ENCODE measurements around the gene POLR1G. TPM values are rescaled to one million over a fixed set of nuclear protein-coding genes. Genes with fewer than 3 reads are reported as not detected.

The POLR1G gene
- polyA plus RNA-seq, 2 of the 4 experiments (the other 2 are of a cell fraction) = 15.1 to 31.2 TPM

DNA sequence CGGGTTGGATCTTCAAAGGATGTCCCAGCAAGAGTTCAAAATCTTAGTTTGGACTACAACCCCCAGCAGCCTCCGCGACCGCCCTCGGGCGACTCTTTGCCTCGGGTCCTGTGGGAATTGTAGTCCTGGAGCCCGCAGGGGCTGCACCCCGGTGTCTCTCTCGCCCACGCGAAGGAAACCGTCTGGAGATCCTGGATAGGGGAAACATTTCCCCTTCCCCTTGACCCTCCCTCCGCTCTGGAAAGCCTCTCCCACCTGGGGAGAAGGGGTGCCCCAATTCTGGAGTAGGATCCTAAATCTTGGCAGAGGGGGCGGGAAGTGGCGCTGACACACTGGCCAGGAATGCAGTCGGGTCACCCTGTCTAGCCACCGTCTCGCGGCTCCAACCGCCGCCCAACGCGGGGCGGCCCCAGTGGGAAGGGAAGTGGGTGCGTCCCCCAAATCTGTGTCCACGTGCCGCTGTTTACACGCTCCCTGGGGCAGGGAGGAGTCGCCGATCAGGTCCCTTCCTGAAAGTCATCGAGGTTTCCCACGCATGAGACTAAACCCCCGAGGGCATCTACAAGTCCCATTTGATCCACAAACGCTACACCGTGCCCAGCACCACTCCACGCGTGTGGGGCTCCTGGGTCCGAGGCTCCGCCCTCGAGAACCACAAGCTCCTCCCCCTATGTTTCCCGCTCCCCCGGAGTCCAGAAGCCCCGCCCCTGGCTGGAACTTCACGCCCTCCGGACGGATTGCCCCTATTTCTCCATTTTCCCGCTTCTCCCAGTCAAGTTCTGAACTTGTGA is 814 bp upstream of the POLR1G start (continued):
- TF ChIP-seq ATOH8 (CRISPR knock-in tag; IDR thresholded peaks at IDR 0.05; ENCODE audit: low read depth) (peak; percentile 66; the same call in 1 of the 2 replicates), KDM5A (IDR thresholded peaks at IDR 0.05) (no peak), JUN (IDR thresholded peaks at IDR 0.05) (peak in 1 of 2 experiments; percentile 20; a peak in 2 of 5 replicates), USF2 (IDR thresholded peaks at IDR 0.05) (peak; percentile 77), RCOR1 (IDR thresholded peaks at IDR 0.05; ENCODE audit: low read depth, low read length) (no peak), ZFP36 (IDR thresholded peaks at IDR 0.05; ENCODE audit: borderline replicate concordance, partially characterized antibody) (no peak), ZSCAN20 (CRISPR knock-in tag; IDR thresholded peaks at IDR 0.05) (no peak), JUNB (IDR thresholded peaks at IDR 0.05) (no peak), RFX5 (IDR thresholded peaks at IDR 0.05) (no peak), CBX2 (IDR thresholded peaks at IDR 0.05; ENCODE audit: borderline replicate concordance, low read depth) (no peak), ESRRA (IDR thresholded peaks at IDR 0.05; ENCODE audit: borderline replicate concordance, low read length) (0 out of 2 replicates have a peak, but pooled peaks have one; percentile 1), CHD2 (IDR thresholded peaks at IDR 0.05; ENCODE audit: low read length, partially characterized antibody) (no peak), SMC3 (IDR thresholded peaks at IDR 0.05) (no peak), HOXA7 (CRISPR knock-in tag; IDR thresholded peaks at IDR 0.05) (peak; percentile 77), FOSL2 (IDR thresholded peaks at IDR 0.05) (no peak), FOSL2 (CRISPR knock-in tag; IDR thresholded peaks at IDR 0.05) (peak; percentile 93), EHMT2 (IDR thresholded peaks at IDR 0.05; ENCODE audit: low read depth) (no peak), FOSB (CRISPR knock-in tag; IDR thresholded peaks at IDR 0.05) (no peak), HDAC2 (IDR thresholded peaks at IDR 0.05) (no peak), POLR2A (IDR thresholded peaks at IDR 0.05; ENCODE audit: low read length) (peak; percentile 12; the same call in 1 of the 2 replicates), RARB (CRISPR knock-in tag; IDR thresholded peaks at IDR 0.05) (0 out of 2 replicates have a peak, but pooled peaks have one; percentile 26), NFE2L2 (conservative IDR thresholded peaks at IDR 0.05; ENCODE audit: low read length) (no peak), NPAS2 (CRISPR knock-in tag; IDR thresholded peaks at IDR 0.05; ENCODE audit: borderline replicate concordance) (no peak), TP53 (CRISPR knock-in tag; IDR thresholded peaks at IDR 0.05) (0 out of 2 replicates have a peak, but pooled peaks have one; percentile 71), POLR2AphosphoS2 (conservative IDR thresholded peaks at IDR 0.05; ENCODE audit: low read length) (no peak), FOXS1 (CRISPR knock-in tag; IDR thresholded peaks at IDR 0.05) (no peak), EP300 (IDR thresholded peaks at IDR 0.05) (no peak), CEBPB (IDR thresholded peaks at IDR 0.05) (no peak), GATA3 (IDR thresholded peaks at IDR 0.05; ENCODE audit: borderline replicate concordance) (no peak; the same call in 1 of the 2 replicates), CHD4 (IDR thresholded peaks at IDR 0.05; ENCODE audit: borderline replicate concordance) (no peak; the same call in 1 of the 2 replicates), PHF8 (IDR thresholded peaks at IDR 0.05; ENCODE audit: borderline replicate concordance, low read depth) (peak; percentile 40; the same call in 1 of the 2 replicates), TFCP2L1 (CRISPR knock-in tag; IDR thresholded peaks at IDR 0.05) (peak; percentile 88), CBX8 (IDR thresholded peaks at IDR 0.05) (no peak), BHLHE40 (IDR thresholded peaks at IDR 0.05; ENCODE audit: low read depth, low read length) (peak; percentile 45), RAD21 (conservative IDR thresholded peaks at IDR 0.05 in 1 of 2, IDR thresholded peaks at IDR 0.05 in 1 of 2) (no peak), MAZ (IDR thresholded peaks at IDR 0.05; ENCODE audit: borderline replicate concordance, low read depth, low read length) (0 out of 2 replicates have a peak, but pooled peaks have one; percentile 13), E2F6 (IDR thresholded peaks at IDR 0.05; ENCODE audit: borderline replicate concordance, low read depth) (peak; percentile 96)
- TF ChIP-seq, protein P1, sequence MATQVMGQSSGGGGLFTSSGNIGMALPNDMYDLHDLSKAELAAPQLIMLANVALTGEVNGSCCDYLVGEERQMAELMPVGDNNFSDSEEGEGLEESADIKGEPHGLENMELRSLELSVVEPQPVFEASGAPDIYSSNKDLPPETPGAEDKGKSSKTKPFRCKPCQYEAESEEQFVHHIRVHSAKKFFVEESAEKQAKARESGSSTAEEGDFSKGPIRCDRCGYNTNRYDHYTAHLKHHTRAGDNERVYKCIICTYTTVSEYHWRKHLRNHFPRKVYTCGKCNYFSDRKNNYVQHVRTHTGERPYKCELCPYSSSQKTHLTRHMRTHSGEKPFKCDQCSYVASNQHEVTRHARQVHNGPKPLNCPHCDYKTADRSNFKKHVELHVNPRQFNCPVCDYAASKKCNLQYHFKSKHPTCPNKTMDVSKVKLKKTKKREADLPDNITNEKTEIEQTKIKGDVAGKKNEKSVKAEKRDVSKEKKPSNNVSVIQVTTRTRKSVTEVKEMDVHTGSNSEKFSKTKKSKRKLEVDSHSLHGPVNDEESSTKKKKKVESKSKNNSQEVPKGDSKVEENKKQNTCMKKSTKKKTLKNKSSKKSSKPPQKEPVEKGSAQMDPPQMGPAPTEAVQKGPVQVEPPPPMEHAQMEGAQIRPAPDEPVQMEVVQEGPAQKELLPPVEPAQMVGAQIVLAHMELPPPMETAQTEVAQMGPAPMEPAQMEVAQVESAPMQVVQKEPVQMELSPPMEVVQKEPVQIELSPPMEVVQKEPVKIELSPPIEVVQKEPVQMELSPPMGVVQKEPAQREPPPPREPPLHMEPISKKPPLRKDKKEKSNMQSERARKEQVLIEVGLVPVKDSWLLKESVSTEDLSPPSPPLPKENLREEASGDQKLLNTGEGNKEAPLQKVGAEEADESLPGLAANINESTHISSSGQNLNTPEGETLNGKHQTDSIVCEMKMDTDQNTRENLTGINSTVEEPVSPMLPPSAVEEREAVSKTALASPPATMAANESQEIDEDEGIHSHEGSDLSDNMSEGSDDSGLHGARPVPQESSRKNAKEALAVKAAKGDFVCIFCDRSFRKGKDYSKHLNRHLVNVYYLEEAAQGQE (IDR thresholded peaks at IDR 0.05) = no peak
- TF ChIP-seq, protein P2, sequence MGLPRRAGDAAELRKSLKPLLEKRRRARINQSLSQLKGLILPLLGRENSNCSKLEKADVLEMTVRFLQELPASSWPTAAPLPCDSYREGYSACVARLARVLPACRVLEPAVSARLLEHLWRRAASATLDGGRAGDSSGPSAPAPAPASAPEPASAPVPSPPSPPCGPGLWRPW (IDR thresholded peaks at IDR 0.05) = no peak

All from A549 (cell line).